ENCODE results near the gene AKAP6.
"Not testable (repeated sequence)": the region's sequence is repeated elsewhere in the genome, so short reads cannot be mapped to it uniquely, and the experiment has no call there.

Gene AKAP6

DNA sequence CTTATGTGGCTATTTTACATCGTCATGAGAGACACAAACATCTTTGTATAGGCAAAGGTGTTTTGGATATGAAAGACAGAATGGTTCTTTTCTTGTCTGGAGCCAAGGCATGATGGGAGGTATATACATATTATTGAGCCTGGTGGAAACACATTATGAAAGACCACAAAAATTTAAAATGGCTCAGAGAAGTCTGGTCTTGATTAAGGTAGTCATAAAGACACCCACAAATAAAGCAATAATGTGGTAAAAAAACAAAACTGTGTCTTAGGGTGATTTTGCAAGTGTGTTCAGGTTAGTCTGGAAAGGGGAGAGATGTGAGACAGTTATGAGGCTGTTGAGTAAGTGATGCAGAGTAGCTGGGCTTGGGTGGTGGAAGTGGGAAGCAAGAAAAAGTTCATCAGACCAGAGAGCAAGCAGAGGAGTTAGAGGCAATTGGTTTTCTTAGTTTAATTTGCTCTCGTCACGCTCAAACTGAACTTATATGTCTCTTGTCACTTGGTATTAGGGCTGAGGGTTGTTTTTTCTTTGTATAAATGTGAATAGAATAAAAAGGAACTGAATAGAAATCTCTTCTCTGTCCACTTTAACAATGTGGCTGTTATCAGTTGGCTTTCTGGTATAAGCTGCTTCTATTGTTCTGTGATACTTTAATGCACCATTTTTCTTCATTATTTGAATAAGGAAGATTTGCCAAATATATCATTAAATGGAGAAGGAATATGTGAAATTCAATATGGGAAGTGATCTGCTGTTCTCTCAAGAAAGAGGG lies 115.0 kb downstream of the AKAP6 start:
- DNase-seq (ENCODE audit: low read depth): no peak

DNA sequence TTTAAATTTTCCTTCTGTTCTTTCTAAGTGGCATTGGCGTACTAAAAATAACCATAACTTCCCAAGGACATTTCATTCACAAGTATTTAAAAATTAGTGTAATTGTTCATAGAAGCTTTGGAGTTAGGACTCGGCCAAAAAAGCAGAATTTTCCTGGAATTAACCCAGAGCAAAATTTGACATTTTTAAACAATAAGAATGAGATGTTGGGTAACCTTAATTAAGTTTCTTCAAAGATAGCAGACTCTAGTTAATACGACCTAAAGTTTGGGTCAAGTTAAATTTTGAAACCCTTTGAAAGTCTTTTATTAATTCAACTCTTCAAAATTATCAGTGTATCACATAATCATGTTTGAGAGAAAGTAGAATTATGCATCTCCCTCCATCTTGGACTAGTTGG lies 118.3 kb downstream of the AKAP6 start:
- no peak for DNase-seq (ENCODE audit: low read depth)

DNA sequence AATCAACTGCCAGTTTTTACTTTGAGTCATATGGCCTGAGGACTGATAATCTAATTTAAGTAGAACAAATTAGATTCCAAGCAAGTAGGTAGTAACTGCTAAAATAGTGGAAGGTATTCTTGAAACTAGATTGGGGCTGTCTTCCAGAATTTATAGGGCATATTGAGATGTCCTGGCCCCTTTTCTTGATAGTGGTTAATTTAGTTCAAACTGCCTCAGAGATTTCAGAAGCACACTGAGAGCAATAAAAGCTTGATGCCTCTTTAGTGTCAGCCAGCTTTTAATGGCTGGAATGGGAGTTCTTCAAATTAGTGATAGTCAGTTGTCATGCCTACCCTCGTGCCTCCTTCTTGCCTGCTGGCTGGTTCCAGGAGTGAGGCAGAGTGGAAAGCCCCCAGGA lies 120.5 kb downstream of the AKAP6 start:
- DNase-seq (ENCODE audit: low read depth): no peak

DNA sequence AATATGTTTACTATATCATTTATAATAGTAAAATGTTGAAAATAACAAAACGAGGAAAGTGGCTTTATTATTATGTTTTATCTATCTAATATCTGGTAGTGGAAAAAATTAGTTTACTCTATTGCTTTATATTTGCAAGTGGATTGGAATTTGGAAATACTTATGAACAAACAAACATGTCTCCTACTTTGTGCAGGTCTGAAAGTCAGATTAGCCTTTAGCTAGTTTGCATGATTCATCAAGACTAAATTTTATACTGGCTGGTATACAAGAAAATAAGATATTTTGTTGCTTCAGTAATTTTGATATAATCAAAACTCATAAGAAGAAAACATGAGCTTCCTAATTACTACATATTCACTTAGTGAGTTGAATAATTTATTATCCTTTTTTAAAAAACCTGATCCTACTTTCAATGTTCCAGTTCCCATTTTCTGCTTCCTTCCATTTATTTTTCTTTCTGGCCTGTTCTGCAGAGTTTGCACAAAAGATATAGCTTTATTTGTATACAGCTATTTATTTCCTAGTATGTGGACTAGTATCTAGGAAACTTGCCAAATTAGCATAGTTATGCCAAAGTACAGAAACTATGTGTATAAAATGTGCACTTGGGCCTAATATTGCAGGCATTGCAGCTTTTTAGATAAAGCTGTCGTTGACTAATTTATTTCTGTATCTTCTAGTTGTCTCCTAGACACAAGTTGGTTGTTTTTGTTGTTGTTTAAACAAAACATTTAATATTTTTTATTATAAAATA lies 122.0 kb downstream of the AKAP6 start:
- no peak for DNase-seq (ENCODE audit: low read depth)

DNA sequence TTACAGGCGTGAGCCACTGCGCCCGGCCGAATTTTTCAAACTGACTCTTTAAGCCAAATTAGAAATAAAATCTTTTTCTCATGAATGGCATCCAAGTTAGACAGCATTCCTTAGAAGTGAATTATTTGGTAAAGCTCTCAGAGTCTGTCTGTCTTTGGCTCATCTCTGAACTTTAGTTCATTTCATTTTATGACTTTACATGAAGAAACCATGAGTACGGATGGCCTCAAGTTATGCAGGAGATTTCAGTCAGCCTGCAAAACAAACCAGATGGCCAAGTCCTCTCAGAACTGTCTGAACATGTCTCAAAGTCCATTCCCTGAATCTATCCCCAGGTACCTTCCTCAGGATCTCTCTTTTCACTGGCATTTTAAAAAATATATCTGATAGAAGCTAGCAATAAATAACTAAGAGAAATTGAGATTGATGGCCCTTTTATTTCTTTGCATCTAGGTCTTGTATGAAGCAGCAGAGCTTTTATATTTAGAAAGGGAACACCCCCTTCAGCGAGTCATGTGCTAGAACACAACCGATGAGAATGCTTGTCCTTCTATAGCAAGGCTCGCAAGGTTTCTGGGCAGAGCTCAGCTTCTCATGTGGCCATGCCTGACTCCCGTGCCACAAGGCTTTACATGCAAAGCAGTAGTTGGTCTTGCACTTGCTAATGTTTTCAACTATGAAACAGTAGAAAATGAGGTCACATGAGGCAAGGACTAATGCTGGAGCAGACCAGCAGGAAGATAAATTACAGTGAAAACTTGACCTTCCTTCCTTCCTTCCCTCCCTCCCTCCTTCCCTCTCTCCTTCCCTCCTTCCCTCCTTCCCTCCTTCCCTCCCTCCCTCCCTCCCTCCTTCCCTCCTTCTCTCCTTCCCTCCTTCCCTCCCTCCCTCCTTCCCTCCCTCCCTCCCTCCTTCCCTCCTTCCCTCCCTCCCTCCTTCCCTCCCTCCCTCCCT lies 125.0 kb downstream of the AKAP6 start:
- DNase-seq (ENCODE audit: low read depth): no peak

DNA sequence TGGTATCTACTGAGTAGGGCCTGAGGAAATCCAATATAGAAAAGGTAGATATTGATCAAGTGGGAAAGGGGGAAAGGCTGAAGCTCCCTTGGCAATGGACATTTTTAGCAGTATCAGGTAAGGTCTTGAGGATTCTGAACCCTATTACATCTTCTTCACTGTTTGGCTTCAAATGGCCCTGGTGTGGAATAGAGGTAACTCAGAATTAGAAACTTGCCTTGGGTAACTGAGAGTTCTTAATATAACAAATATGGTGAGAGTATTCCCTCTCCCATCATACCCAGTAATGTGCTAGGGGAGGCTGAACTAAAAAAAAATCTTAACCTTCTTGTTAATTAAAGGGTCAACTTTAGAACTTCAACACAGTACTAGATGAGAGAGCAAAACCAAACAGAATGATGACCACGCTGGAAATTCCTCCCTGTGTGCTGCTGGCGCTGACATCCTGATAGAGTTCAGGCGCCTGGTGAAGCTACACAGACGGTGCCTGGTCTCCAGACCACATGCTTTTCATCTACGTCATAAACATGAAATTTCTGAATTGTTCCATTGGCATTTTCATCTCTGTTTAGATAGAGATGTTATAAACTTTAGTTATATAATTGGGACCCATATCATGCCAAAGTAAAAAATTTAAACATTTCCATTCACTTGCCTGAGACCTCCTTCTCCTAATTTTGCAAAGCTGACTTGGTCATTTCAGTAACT lies 128.3 kb downstream of the AKAP6 start:
- DNase-seq (ENCODE audit: low read depth): no peak

DNA sequence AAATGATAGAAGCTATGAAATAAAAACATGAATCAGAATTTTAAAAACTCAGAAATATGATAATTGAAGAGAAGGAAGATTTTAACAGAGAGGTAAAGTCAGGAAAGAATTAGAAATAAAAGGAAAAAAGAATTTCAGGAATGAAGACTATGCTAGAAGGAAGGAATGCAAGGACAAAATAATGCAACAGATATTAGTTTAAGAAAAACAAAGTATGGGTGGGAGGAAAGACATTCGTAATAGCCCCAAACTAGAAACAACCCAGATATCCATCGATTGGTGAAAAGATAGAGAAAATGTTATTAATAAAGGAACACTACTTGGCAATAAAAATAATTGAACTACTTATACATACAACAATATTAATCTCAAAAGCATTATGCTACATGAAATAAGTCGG lies 129.6 kb downstream of the AKAP6 start:
- no peak for DNase-seq (ENCODE audit: low read depth)

DNA sequence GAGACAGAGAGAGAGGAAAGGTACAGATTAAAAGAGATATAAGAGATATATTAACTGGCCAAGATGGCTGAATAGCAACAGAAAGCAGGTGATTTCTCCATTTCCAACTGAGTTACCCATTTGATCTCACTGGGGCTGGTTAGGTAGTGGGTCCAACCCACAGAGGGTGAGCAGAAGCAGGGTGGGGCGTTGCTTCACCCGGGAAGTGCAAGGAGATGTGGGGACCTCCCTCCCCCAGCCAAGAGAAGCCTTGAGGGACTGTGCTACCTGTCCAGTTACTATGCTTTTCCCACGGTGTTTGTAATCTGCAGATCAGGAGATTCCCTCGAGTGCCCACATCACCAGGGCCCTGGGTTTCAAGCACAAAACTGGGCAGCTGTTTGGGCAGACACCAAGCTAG lies 131.2 kb downstream of the AKAP6 start:
- DNase-seq (ENCODE audit: low read depth): no peak

DNA sequence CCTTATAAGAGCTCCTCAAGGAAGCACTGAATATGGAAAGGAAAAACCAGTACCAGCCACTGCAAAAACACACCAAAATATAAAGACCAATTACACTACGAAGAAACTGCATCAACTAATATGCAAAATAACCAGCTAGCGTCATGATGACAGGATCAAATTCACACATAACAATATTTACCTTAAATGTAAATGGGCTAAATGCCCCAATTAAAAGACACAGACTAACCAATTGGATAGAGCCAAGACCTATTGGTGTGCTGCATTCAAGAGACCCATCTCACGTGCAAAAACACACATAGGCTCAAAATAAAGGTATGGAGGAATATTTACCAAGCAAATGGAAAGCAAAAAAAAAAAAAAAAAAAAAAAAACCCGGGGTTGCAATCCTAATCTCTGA lies 133.5 kb downstream of the AKAP6 start:
- DNase-seq (ENCODE audit: low read depth): not testable (repeated sequence)

DNA sequence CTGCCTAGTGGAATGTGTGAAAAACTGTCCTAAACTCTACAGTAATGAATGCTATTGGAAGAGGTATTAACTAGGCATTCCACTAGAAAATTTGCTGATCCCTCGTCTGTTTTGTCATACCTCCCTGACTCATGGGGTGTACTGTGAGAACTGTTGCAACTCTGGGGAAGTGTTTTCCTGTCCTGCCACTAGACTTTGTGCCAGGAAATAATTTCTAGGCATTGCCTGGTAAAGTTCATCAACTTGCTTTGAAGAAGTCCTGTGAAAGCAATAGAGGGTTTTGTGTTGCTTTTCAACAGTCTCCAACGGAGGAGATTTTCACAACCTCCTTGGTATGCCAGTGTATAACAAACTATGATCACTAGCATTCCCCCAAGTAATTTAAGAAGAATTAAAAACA lies 139.9 kb downstream of the AKAP6 start:
- DNase-seq (ENCODE audit: low read depth): no peak

DNA sequence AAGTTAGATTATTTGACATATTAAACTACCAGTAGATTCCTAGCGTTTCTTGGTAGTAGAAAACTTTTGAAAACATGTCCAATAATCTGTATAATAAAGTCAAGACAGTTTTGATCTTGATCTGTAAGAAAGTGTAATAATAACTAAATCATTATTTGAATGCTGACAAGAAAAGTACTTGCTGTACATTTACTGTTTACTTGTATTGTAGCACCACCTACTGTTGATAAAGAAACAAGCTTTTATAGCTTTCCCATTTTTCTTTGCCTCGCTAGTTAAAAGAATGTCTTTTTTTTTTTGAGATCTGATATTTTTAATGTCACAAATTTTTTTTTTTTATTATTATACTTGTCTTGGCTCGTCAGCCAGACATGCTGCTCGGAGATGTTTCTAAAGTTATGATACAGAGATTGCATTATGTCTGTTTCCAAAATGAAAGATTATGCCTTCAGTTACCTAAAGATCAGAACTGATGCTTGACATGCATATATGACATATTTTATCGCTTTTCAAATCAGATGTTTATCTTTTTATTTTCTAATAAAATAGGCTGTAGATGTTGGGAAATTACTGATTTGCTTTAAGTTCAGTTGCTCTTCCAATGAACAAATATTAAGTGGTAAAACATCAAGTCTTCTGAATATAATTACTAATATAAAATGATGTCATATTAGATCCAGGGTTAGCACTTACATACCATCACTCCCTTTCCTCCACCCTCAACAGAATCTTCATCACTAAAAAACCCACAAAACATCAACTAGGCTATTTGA lies 140.5 kb downstream of the AKAP6 start:
- DNase-seq (ENCODE audit: low read depth): no peak

DNA sequence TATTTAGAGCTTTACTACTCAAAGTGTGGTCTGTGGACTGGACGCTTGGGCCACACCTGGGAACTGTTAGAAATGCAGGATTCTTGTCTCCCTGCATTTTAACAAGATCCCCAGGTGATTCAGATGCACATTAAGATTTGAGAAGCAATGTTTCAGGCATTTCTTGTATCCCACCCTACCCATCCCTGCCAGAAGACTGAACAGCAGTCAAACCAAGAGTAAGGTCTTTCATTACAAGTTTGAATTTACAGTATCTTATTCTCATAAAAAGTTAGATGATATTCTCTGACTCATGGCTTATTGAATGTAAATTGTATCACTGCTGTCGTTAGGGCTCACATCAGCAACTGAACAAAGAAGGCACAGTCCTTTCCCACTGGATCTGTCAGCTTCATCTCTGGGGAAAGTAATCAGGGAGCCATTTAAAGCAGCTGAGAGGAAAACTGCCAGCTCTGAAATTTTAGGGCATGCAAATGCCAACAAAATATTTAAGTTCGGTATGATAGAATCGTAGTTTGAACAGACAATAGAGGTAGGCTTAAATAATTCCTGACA lies 141.1 kb downstream of the AKAP6 start:
- DNase-seq (ENCODE audit: low read depth): no peak

DNA sequence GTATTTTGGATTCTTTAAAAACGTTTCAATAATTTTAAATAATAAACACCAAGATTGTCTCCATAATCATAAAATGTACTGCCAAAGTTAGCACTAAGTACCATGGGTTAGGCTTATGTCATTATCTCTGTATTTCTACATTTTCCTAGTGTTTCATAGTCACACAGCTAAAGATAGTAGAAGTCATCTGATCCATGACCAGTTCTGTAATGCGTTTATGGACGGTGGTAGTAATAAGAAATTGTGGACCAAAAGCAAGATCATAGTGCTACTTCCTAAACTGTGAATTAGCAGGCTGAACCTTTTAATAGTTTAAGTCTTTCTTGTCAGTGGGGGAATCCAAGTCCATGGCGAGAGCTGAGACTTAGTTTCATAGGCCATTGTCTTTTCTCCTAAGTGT lies 142.1 kb downstream of the AKAP6 start:
- no peak for DNase-seq (ENCODE audit: low read depth)

DNA sequence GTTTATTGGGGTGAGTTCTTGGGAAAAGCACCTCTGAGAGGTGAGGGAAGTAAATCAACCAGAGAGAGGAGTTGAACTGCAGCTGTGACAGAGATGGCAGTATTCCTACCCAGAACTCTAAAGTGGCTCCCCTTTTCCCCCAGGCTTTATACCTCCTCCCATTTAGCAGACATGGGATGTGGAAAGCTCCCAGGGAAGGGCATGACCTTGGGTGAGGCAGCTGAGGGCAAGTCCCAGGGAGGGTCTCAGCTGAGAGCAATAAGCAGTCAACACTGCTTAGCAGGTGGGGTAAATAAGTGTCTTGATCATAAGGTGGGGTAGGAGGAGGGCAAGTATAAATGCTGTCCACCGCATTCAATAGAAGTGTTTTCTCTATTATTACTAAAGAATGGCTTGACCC lies 143.0 kb downstream of the AKAP6 start:
- no peak for DNase-seq (ENCODE audit: low read depth)

DNA sequence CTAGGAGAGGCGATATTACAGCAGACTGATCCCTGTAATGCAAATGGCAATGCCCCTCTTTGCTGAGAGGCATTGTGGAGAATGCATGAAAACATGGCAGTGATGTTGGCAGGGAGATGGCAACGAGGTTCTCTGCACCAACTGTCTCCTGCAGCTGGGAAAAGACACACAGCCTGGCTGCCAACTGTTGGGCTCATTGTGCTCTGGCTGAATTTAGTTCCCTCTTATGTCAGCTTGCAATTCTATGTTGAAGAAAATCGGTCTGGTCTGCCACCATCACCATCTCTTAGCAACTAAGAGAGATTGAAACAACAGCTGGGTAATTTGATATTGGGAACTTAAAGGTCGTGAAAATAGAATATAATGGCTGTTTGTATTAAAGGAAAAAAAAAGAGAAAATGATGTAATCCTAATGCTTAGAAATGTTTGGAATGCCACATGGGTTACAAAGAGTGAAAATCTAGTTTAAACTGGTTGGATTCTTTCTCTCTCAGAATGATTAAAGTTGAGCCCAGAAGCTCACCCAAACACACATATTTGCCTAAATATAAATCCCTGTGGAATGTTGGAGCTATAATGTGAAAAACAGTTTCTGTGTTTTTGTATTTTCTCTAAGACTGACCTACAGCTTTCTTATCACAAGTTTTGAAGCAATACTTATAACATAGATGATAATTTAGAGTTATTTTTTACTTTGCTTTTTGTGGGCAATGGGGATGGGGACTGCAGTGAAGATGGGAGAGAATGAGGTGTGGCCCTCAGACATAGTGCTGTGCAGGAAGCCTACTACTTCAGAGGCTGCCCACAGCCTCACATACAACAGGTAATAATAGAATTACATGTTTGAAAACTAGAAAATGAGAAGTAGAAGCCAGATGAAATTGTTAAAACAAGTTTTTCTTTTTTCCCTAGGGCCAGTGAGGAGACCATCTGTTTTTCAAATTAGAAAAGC lies 143.7 kb downstream of the AKAP6 start:
- DNase-seq (ENCODE audit: low read depth): no peak

DNA sequence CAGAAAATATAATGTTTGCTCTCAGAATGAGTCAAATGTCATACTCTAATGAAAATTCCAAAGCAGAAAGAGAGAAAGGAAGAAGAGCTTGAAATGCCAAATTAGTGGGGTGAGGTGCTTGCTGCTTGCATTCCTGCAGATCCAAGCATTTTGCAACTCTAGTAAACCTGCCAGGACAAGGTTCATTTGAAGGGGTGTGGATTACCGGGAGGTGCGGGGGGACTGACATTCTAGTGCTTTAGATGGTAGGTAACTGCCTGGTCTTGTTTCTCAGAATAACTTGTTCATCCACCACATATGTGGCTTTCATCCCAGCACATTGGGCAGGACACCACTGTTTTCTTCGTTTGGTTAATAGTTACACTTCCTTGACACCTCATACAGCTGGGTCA lies 144.4 kb downstream of the AKAP6 start:
- no peak for DNase-seq (ENCODE audit: low read depth)

DNA sequence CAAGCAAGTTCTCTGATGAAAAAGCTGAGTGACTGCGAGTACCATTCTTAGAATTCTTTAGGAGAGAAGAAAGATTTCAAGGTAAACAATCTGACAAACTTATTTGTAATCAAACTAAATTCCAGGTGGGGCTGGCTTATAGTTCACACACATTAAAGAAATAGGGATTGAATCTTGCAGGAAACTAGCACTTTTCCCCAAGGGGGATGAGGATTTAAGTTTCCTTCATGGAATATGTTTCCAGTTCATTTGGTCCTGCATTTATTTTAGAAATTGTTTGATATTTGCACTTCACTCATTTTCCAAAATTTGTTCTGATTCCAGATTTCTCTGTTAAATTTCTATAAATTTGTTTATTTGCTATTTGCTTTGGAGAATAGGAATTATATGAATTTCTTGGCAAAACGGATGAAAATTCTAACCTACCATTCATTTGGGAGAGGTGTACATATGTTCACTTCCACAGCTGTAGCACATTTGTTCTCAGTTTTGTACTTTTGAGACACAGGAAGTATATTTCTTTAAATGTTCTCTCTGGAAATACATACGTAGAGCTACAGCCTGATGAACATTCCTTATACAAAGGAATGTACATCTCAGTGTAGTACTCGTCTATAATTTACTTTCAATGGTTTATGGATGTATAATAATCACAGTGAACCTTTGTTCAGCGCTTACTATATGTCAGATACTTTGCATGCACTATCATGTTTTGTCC lies 145.5 kb downstream of the AKAP6 start:
- no peak for DNase-seq (ENCODE audit: low read depth)

DNA sequence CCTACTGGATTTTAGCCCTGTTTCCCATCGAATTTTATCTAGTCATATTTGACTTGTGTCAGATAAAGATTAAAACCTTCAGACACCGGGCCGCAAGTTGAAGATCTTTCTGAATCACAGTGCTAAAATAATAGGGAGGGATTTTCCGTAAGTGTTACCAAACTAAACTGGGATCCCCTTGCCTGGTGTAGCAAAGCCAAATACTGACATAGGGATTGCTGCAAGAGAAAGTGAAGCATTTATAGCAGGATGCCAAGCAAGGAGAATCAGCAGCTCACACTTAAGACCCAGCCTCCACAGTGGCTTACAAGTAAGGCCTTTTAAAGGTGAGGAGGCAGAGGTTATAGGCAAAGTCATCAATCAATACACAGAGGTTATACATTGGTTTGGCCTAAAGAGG lies 147.4 kb downstream of the AKAP6 start:
- no peak for DNase-seq (ENCODE audit: low read depth)

DNA sequence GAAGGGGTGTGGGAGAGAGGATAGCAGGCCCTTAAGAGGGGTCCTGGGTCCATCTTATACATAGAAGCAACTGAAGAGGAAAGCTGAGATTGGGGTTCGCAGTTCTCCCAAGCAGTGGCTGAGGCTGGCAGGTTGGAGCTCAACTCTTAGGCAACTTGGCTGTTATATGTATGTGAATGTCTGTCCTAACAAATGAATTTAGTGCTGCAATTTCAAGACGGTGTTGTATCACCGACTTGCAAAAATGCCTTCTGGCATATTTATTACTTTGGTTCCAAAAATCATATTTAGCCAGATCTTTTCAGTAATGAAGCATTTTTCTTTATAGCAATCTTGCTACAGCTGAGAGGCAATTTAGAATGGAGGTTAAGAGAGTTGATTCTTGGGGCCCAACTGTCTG lies 148.3 kb downstream of the AKAP6 start:
- DNase-seq (ENCODE audit: low read depth): no peak

Data from CMK (cell line).